Stimulated activated memory B cell treated with anti-CD40 and anti-IgM and Interleukin-4, amounts not matched to agents 10 μg/mL and 1 μg/mL and 100 μg/mL, for 72 hours (primary cell): Measurements from ENCODE around the gene TSPAN9.
A peak's percentile ranks its signal among the peaks of the same experiment; 100 is the strongest.

ENCODE experiments used
- ATAC-seq: fragments of 150-1000 bp; cut with Tn5 transposase; 2 replicates; pipeline ENCODE4 v1.10.0; 2021
- H3K27ac Mint-ChIP-seq: one replicate; pipeline ENCODE4 v1.8.0; 2022; ENCODE audit warnings: mild to moderate bottlenecking, mixed read lengths
- H3K27me3 Mint-ChIP-seq: one replicate; pipeline ENCODE4 v1.8.0; 2022; ENCODE audit warnings: mixed read lengths
- H3K36me3 Mint-ChIP-seq: one replicate; pipeline ENCODE4 v1.8.0; 2022; ENCODE audit warnings: mixed read lengths
- H3K4me1 Mint-ChIP-seq: one replicate; pipeline ENCODE4 v1.8.0; 2022; ENCODE audit warnings: mixed read lengths
- H3K4me3 Mint-ChIP-seq: one replicate; pipeline ENCODE4 v1.8.0; 2022; ENCODE audit warnings: mild to moderate bottlenecking, moderate library complexity, mixed read lengths
- H3K9me3 Mint-ChIP-seq: one replicate; pipeline ENCODE4 v1.8.0; 2022; ENCODE audit warnings: mixed read lengths

TSPAN9 gene

GRCh38 chr12:3218228-3219171 is 141.3 kb downstream of the TSPAN9 start:
- Mint-ChIP-seq H3K27ac (no peak overlapping the region), H3K36me3 (no peaks in the 10 kb centered on the region), H3K4me1 (peaks cover 38% of the 10 kb centered on the region), H3K27me3 (peaks cover 8% of the 10 kb centered on the region), H3K9me3 (no peaks in the 10 kb centered on the region), H3K4me3 (no peak overlapping the region)
- no peak for ATAC-seq

GRCh38 chr12:3219233-3219632 is 142.1 kb downstream of the TSPAN9 start:
- Mint-ChIP-seq H3K4me3 (no peak overlapping the region), H3K27me3 (peaks cover 4% of the 10 kb centered on the region), H3K9me3 (no peaks in the 10 kb centered on the region), H3K36me3 (no peaks in the 10 kb centered on the region), H3K4me1 (peaks cover 34% of the 10 kb centered on the region), H3K27ac (no peak overlapping the region)
- no peak for ATAC-seq

- Mint-ChIP-seq H3K27ac (no peak overlapping the region), H3K27me3 (peaks cover 8% of the 10 kb centered on the region), H3K4me3 (no peak overlapping the region), H3K4me1 (peaks cover 28% of the 10 kb centered on the region), H3K36me3 (no peaks in the 10 kb centered on the region), H3K9me3 (no peaks in the 10 kb centered on the region)
- no peak for ATAC-seq
Measured at GRCh38 chr12:3220382-3221321, 143.5 kb downstream of the TSPAN9 start.

GRCh38 chr12:3222306-3222705 is 145.1 kb downstream of the TSPAN9 start:
- Mint-ChIP-seq H3K9me3 (no peaks in the 10 kb centered on the region), H3K36me3 (no peaks in the 10 kb centered on the region), H3K27ac (no peak overlapping the region), H3K4me3 (no peak overlapping the region), H3K4me1 (peaks cover 34% of the 10 kb centered on the region), H3K27me3 (peaks cover 8% of the 10 kb centered on the region)
- ATAC-seq, result no peak

- ATAC-seq, result no peak
- Mint-ChIP-seq H3K27me3 (peaks cover 8% of the 10 kb centered on the region), H3K27ac (no peak overlapping the region), H3K9me3 (no peaks in the 10 kb centered on the region), H3K4me3 (no peak overlapping the region), H3K4me1 (peaks cover 34% of the 10 kb centered on the region), H3K36me3 (no peaks in the 10 kb centered on the region)
Measured at GRCh38 chr12:3222979-3223378, 145.8 kb downstream of the TSPAN9 start.

GRCh38 chr12:3223601-3224529 is 146.7 kb downstream of the TSPAN9 start:
- peaks cover 36% of the 10 kb centered on the region for H3K4me1 Mint-ChIP-seq
- no peak for ATAC-seq
- peaks cover 8% of the 10 kb centered on the region for H3K27me3 Mint-ChIP-seq
- H3K36me3 Mint-ChIP-seq, result no peaks in the 10 kb centered on the region
- H3K9me3 Mint-ChIP-seq, result peaks cover 2% of the 10 kb centered on the region
- no peak overlapping the region for H3K4me3 Mint-ChIP-seq
- H3K27ac Mint-ChIP-seq, result no peak overlapping the region

- Mint-ChIP-seq H3K36me3 (no peaks in the 10 kb centered on the region), H3K4me3 (no peak overlapping the region)
Measured at GRCh38 chr12:3224530-3224903, 147.3 kb downstream of the TSPAN9 start.

GRCh38 chr12:3225154-3225795 is 148.1 kb downstream of the TSPAN9 start:
- H3K36me3 Mint-ChIP-seq, result no peaks in the 10 kb centered on the region
- peak; percentile 9 for ATAC-seq
- peaks cover 8% of the 10 kb centered on the region for H3K27me3 Mint-ChIP-seq
- H3K4me3 Mint-ChIP-seq, result no peak overlapping the region
- H3K27ac Mint-ChIP-seq, result peak overlapping the region; percentile 36
- peaks cover 4% of the 10 kb centered on the region for H3K9me3 Mint-ChIP-seq
- peaks cover 50% of the 10 kb centered on the region for H3K4me1 Mint-ChIP-seq

More at GRCh38 chr12:3224530-3224903, 147.3 kb downstream of the TSPAN9 start:
- H3K4me1 Mint-ChIP-seq, result peaks cover 42% of the 10 kb centered on the region
- no peak overlapping the region for H3K27ac Mint-ChIP-seq
- peaks cover 4% of the 10 kb centered on the region for H3K9me3 Mint-ChIP-seq
- ATAC-seq, result no peak
- peaks cover 8% of the 10 kb centered on the region for H3K27me3 Mint-ChIP-seq

- no peaks in the 10 kb centered on the region for H3K36me3 Mint-ChIP-seq
- no peak for ATAC-seq
- peaks cover 4% of the 10 kb centered on the region for H3K9me3 Mint-ChIP-seq
- peak overlapping the region; percentile 36 for H3K27ac Mint-ChIP-seq
- H3K27me3 Mint-ChIP-seq, result peaks cover 8% of the 10 kb centered on the region
- H3K4me3 Mint-ChIP-seq, result no peak overlapping the region
- H3K4me1 Mint-ChIP-seq, result peaks cover 55% of the 10 kb centered on the region
Measured at GRCh38 chr12:3225796-3226180, 148.6 kb downstream of the TSPAN9 start.

GRCh38 chr12:3226264-3226663 is 149.1 kb downstream of the TSPAN9 start:
- peak overlapping the region; percentile 36 for H3K27ac Mint-ChIP-seq

GRCh38 chr12:3227076-3227975 is 150.1 kb downstream of the TSPAN9 start:
- peaks cover 4% of the 10 kb centered on the region for H3K9me3 Mint-ChIP-seq
- no peak overlapping the region for H3K4me3 Mint-ChIP-seq
- H3K27me3 Mint-ChIP-seq, result peaks cover 8% of the 10 kb centered on the region
- H3K36me3 Mint-ChIP-seq, result no peaks in the 10 kb centered on the region
- H3K27ac Mint-ChIP-seq, result peak overlapping the region; percentile 78
- peak; percentile 38 for ATAC-seq
- H3K4me1 Mint-ChIP-seq, result peaks cover 56% of the 10 kb centered on the region

More at GRCh38 chr12:3226264-3226663, 149.1 kb downstream of the TSPAN9 start:
- ATAC-seq, result no peak
- Mint-ChIP-seq H3K4me1 (peaks cover 56% of the 10 kb centered on the region), H3K36me3 (no peaks in the 10 kb centered on the region), H3K9me3 (peaks cover 4% of the 10 kb centered on the region), H3K4me3 (no peak overlapping the region), H3K27me3 (peaks cover 8% of the 10 kb centered on the region)

- no peaks in the 10 kb centered on the region for H3K36me3 Mint-ChIP-seq
- H3K9me3 Mint-ChIP-seq, result peaks cover 4% of the 10 kb centered on the region
- no peak for ATAC-seq
- H3K4me3 Mint-ChIP-seq, result no peak overlapping the region
- H3K27me3 Mint-ChIP-seq, result peaks cover 8% of the 10 kb centered on the region
- H3K27ac Mint-ChIP-seq, result no peak overlapping the region
- peaks cover 56% of the 10 kb centered on the region for H3K4me1 Mint-ChIP-seq
Measured at GRCh38 chr12:3228552-3228951, 151.4 kb downstream of the TSPAN9 start.

GRCh38 chr12:3229577-3229976 is 152.4 kb downstream of the TSPAN9 start:
- H3K27ac Mint-ChIP-seq, result peak overlapping the region; percentile 66
- no peaks in the 10 kb centered on the region for H3K36me3 Mint-ChIP-seq
- peak; percentile 74 for ATAC-seq
- peaks cover 12% of the 10 kb centered on the region for H3K27me3 Mint-ChIP-seq
- H3K9me3 Mint-ChIP-seq, result peaks cover 4% of the 10 kb centered on the region
- no peak overlapping the region for H3K4me3 Mint-ChIP-seq
- peaks cover 56% of the 10 kb centered on the region for H3K4me1 Mint-ChIP-seq
